A549 (cell line): Measurements from ENCODE around the gene PLXNA1.

Source experiments
- HDAC2 ChIP-seq: fragments of 200-600 bp; sonication (generic); IDR thresholded peaks from 2 replicates; pipeline ENCODE4 v1.6.1; 2016
- RNF2 ChIP-seq: fragments of 200-600 bp; sonication (generic); IDR thresholded peaks from 2 replicates; pipeline ENCODE4 v1.6.1; 2016; ENCODE audit warnings: low read depth, mild to moderate bottlenecking, antibody characterized with exemption, moderate library complexity, borderline replicate concordance
- TF ChIP-seq, protein P1 (sequence below): fragments of >200 bp; sonication (Bioruptor Twin); formaldehyde crosslinking; IDR thresholded peaks from 3 replicates; pipeline ENCODE4 v1.5.1; 2016
- TF ChIP-seq, protein P2 (sequence below): fragments of 450-650 bp; IDR thresholded peaks from 2 replicates; pipeline ENCODE4 v1.6.1; 2014; ENCODE audit warnings: antibody characterized with exemption

DNA sequence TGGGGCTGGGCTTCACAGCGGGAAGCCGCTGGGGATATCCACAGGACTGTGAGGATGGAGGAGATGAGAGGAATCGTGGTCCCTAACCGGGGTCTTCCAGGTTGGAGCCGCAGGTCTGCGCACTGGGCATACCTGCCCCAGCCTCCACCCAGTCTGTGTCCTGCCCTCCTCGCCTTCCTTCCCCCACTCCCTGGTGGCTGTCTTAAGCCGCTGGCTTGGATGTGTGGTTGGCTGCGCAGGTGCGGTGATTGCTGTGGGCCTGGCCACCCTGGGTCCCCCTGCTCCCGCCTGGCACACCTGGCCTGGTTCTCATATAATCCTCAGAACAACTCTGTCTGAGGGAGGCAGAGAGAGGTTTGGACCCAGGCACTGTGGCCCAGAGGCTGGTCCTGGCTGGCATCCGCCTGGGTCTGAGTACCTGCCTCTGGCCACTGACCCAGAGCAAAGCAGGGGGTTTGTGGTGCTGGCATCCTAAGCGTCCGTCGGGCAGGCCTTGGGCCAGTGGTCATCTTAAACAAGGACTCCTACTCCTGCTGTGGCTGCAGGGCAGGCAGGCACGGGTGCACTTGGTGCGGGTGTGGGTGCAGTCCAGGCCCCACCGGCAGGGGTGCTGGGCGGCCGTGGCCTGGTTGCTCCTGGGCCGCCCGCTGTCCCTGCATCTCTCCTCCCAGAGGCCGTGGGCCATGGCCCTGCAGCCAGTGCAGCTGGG lies 18.7 kb downstream of the PLXNA1 start:
- TF ChIP-seq, protein P1, sequence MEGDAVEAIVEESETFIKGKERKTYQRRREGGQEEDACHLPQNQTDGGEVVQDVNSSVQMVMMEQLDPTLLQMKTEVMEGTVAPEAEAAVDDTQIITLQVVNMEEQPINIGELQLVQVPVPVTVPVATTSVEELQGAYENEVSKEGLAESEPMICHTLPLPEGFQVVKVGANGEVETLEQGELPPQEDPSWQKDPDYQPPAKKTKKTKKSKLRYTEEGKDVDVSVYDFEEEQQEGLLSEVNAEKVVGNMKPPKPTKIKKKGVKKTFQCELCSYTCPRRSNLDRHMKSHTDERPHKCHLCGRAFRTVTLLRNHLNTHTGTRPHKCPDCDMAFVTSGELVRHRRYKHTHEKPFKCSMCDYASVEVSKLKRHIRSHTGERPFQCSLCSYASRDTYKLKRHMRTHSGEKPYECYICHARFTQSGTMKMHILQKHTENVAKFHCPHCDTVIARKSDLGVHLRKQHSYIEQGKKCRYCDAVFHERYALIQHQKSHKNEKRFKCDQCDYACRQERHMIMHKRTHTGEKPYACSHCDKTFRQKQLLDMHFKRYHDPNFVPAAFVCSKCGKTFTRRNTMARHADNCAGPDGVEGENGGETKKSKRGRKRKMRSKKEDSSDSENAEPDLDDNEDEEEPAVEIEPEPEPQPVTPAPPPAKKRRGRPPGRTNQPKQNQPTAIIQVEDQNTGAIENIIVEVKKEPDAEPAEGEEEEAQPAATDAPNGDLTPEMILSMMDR, result no peak
- TF ChIP-seq RNF2 (no peak), HDAC2 (no peak)
- TF ChIP-seq, protein P2, sequence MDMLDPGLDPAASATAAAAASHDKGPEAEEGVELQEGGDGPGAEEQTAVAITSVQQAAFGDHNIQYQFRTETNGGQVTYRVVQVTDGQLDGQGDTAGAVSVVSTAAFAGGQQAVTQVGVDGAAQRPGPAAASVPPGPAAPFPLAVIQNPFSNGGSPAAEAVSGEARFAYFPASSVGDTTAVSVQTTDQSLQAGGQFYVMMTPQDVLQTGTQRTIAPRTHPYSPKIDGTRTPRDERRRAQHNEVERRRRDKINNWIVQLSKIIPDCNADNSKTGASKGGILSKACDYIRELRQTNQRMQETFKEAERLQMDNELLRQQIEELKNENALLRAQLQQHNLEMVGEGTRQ, result no peak
